Stimulated activated naive CD8-positive, alpha-beta T cell treated with anti-CD3 and anti-CD28 coated beads, Interleukin-15, Interleukin-2, amounts not matched to agents 100 U/mL and 50 U/mL, for 24 hours (primary cell): Measurements from ENCODE around the gene CALCB.

Source experiments
- ATAC-seq: fragments of 150-1000 bp; cut with Tn5 transposase; one replicate; pipeline ENCODE4 v1.10.0; 2021
- DNase-seq: peaks from one replicate; pipeline ENCODE4 v3.0.0; 2021

Gene CALCB

DNA sequence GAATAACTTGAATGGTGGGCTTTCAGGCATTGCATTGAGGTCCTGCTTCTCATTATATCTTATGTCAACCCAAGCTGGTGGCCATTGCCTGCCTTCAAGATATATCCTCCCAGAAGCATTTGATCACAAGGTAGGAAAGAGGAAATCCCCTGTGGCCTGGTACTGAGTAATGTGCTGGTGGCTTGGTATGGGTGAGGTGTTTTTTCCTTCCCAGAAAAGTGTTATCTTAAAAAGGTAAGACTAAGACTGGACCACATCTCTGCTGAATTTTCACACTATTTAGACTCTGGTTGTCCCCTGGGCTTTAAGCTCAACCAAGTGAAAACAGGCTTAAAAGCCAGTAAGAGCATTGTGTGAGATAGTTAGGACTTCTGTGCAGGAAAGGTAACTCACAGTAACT, 45.0 kb downstream of the CALCB start:
- DNase-seq: no peak
- peak; percentile 87 for ATAC-seq

- ATAC-seq (no peak), DNase-seq (no peak)
Measured at GRCh38 chr11:15119352-15119751, 46.0 kb downstream of the CALCB start.

GRCh38 chr11:15119826-15120225, 46.4 kb downstream of the CALCB start:
- no peak for DNase-seq
- no peak for ATAC-seq

DNA sequence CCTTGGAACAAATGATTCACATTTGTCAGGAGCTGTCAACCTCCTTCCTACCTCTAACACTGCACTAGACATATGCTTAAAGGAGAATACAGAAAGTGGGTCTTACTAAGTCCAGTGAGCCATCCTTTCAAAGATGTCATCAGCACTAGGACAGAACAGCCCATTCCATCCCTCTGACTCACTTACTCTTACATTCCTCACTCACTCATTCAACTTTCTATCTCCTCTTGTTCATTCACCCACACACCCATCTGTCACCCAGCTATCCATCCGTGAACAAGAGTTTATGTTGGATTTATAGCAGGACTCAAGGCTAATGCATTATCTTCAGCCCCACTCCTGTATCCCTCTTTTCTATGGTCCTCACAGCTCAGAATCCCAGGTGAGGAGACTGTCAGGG, 50.5 kb downstream of the CALCB start:
- DNase-seq: no peak
- no peak for ATAC-seq

DNA sequence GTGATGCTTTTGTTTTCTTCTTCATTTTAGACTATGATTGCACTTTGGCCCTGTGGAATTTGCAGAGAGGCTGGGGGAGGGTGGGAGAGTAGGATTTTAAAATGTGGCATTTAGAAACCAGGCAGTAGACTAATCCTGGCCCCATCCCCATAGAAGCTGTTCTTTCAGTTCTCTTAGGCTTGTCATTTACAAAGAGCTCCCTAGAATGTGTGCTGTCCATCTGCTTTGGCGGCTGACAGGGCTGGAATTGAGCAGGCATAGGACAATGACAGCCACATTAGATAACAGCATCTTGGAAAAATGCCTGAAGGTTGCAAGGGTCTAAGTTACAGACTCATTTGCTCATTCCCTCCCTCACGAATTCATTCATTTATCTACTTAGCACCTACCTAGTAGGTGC, 51.1 kb downstream of the CALCB start:
- DNase-seq (no peak), ATAC-seq (no peak)

DNA sequence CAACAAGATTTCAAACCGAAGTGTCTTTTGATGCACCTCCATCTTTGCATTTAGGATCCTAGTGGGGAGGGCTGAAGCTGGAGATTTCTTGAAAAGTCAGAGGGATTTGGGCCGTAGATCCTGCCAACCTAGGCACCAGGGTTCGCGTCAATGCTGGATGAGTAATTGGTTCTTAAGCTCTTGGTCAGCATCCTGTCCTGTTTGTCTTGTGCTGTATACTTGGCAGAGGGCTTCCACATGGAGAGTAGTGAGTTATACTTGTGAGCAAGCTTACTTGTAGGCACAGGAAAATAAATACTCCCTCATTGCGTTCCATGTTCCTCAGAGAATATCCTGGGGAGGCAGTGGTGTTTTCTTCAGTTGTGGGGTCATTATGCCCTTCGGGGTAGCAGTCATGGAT, 53.9 kb downstream of the CALCB start:
- no peak for ATAC-seq
- no peak for DNase-seq
